GM18858 (cell line): ENCODE results near the gene MED13L.
"Not testable (repeated sequence)": the region's sequence is repeated elsewhere in the genome, so short reads cannot be mapped to it uniquely, and the experiment has no call there.

Experiments
- ATAC-seq: cut with Tn5 transposase; IDR thresholded peaks from one replicate; pipeline ENCODE4 v1.9.1; 2021; ENCODE audit not compliant: unreplicated experiment

The MED13L gene

GRCh38 chr12:116031624-116032023 is 245.9 kb downstream of the MED13L start:
- ATAC-seq, result not testable (repeated sequence)

- no peak for ATAC-seq
Measured at GRCh38 chr12:116028619-116029018, 248.9 kb downstream of the MED13L start.

- no peak for ATAC-seq
Measured at GRCh38 chr12:116027551-116027821, 250.0 kb downstream of the MED13L start.

GRCh38 chr12:116026768-116027550 is 250.5 kb downstream of the MED13L start:
- no peak for ATAC-seq

- ATAC-seq, result no peak
Measured at GRCh38 chr12:116026346-116026745, 251.1 kb downstream of the MED13L start.

- ATAC-seq, result no peak
Measured at GRCh38 chr12:116024769-116025168, 252.7 kb downstream of the MED13L start.

- no peak for ATAC-seq
Measured at GRCh38 chr12:116019415-116019814, 258.1 kb downstream of the MED13L start.

GRCh38 chr12:116018282-116018681 is 259.2 kb downstream of the MED13L start:
- ATAC-seq, result no peak

- ATAC-seq, result no peak
Measured at GRCh38 chr12:116015525-116015924, 262.0 kb downstream of the MED13L start.

GRCh38 chr12:116012757-116013156 is 264.7 kb downstream of the MED13L start:
- no peak for ATAC-seq

GRCh38 chr12:116011217-116011616 is 266.3 kb downstream of the MED13L start:
- ATAC-seq, result no peak

- ATAC-seq, result no peak
Measured at GRCh38 chr12:116010467-116010866, 267.0 kb downstream of the MED13L start.

- ATAC-seq, result no peak
Measured at GRCh38 chr12:116009805-116010204, 267.7 kb downstream of the MED13L start.

GRCh38 chr12:116006141-116006540 is 271.4 kb downstream of the MED13L start:
- ATAC-seq, result no peak

- ATAC-seq, result no peak
Measured at GRCh38 chr12:116002890-116003536, 274.5 kb downstream of the MED13L start.

- ATAC-seq, result no peak
Measured at GRCh38 chr12:116000252-116000651, 277.2 kb downstream of the MED13L start.

- no peak for ATAC-seq
Measured at GRCh38 chr12:115999582-115999981, 277.9 kb downstream of the MED13L start.

GRCh38 chr12:115998794-115999478 is 278.6 kb downstream of the MED13L start:
- no peak for ATAC-seq

- ATAC-seq, result no peak
Measured at GRCh38 chr12:115998119-115998633, 279.3 kb downstream of the MED13L start.

- no peak for ATAC-seq
Measured at GRCh38 chr12:115993737-115994136, 283.8 kb downstream of the MED13L start.

GRCh38 chr12:115990241-115990640 is 287.3 kb downstream of the MED13L start:
- no peak for ATAC-seq
